GM12873 (cell line): Measurements from ENCODE around the gene GPLD1.

Source experiments
- CTCF ChIP-seq: IDR thresholded peaks from 2 replicates; pipeline ENCODE4 v1.5.1; 2012; ENCODE audit warnings: low read depth, mild to moderate bottlenecking, moderate library complexity, low read length, control low read depth; ENCODE audit not compliant: insufficient read depth; ENCODE audit errors: missing control alignments

The GPLD1 gene

DNA sequence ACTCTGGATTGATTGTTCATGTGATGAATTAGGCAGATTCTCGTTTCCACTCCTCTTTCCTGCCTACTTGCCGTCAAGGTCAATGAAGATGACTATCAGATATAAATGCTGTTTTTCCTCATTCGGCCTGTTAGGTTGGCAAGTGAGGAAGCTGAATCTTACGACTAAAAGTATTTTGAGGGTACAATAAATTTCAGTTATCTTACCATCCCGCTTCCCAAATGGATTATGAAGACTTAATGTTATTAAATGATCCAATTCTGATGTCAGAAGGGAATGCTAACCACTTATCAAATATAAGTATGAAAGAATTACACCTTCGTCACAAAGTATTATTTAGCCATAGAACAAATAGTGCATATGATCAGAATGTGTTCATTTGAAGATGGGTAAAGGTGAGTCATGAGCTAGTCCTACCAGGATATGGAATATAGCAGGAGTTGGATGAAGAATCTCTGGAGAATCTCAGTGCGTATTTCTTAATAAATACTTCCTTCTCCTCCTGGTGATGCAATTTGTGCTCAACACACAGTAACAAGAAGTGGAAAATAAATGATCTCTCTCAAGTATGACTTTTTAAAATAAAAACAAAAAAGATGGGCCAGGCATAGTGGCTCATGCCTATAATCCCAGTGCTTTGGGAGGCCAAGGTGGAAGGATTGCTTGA is 4.6 kb downstream of the GPLD1 start:
- no peak for TF ChIP-seq CTCF

DNA sequence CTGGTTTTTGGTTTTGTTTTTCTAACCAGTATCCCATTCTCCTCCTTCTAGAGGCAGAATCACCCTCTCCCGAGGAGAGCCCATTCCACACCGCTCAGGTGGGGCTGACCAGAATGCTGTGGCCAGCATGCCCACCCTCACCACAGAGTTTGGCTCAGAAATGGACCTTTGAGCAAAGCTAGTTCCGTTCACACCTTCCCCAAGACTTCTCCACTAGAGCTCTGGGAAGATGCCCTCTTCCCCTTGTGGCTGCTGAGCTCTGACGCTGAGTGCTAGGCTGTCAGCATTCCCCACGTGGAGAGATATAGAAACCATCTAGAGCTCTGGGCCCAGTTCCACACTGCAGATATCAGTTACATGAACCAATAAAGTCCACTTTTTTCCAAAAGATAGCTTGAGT is 7.9 kb downstream of the GPLD1 start:
- TF ChIP-seq CTCF = no peak

GRCh38 chr6:24480705-24481104 is 8.7 kb downstream of the GPLD1 start:
- no peak for TF ChIP-seq CTCF

DNA sequence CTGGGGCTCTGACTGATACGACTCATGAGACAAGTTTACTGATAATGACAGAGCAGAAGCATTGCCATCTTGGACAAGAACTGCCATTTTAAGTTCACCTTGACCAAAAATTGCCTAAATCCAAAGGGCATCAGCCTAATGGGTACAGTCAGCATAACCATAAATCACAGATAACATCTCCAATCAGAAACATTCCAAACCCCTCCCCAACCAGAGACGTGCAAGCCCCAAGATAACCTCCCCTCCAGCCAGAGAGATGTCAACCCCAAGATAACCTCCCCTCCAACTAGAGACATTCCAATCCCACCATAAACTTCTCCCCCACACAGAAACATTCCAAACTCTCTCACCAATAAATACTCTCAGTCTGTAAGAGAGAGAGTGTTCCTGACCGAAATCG is 10.5 kb downstream of the GPLD1 start:
- no peak for TF ChIP-seq CTCF

GRCh38 chr6:24477070-24477469 is 12.3 kb downstream of the GPLD1 start:
- no peak for TF ChIP-seq CTCF

- no peak for TF ChIP-seq CTCF
These were observed 12.7 kb downstream of the GPLD1 start for GRCh38 chr6:24476631-24477030.

- no peak for TF ChIP-seq CTCF
These were observed 17.2 kb downstream of the GPLD1 start for GRCh38 chr6:24472181-24472580.
